Measurements from ENCODE around the gene FAM107B. TPM values are rescaled to one million over a fixed set of nuclear protein-coding genes. Genes with fewer than 3 reads are reported as not detected.

Gene FAM107B
- total and polyA plus RNA-seq, 2 donors (not counting 3 experiments of a cell fraction or from before 2014, with no cell fraction given) = 39.2 to 176 TPM

DNA sequence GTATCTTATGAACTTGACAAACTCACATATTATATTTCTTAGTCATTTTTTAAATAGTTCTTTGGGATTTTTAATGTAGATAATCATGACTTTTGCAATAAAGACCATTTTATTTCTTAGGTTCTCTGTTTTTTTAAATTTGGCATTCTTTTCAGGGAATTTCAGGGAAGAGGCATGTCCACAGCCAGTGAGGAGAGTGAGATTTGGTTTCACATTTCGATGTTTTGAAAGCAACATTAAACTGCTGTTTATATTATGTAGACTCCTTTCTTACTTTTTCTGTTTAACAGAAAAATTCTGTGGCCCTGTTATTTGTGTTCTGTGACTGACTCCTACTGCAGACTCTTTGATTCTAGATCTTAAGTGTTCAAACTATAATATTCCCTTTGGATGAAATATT is 153.7 kb downstream of the FAM107B start:
- CTCF ChIA-PET = no interaction called here
- Histone ChIP-seq H3K9me3 (replicated peaks; ENCODE audit: control insufficient read depth, insufficient read depth, low read length) (no peaks in the 10 kb centered on the region), H3K27me3 (ENCODE audit: control insufficient read depth in 2 of 2, insufficient read depth in 2 of 2, low read length in 2 of 2) (no peaks in the 10 kb centered on the region), H3K27ac (ENCODE audit: insufficient read depth, low read depth, low read length) (no peak overlapping the region), H3K4me2 (ENCODE audit: insufficient read depth, low read length) (no peak overlapping the region), H4K20me1 (replicated peaks; ENCODE audit: control insufficient read depth, extremely low read depth, insufficient read depth, low read length) (no peaks in the 10 kb centered on the region), H2AFZ (ENCODE audit: low read depth, low read length) (no peak overlapping the region), H3K4me1 (ENCODE audit: control insufficient read depth, extremely low read depth, insufficient read depth, low read length) (peaks cover 20% of the 10 kb centered on the region), H3K9me1 (replicated peaks; ENCODE audit: control insufficient read depth, extremely low read depth, insufficient read depth, low read length) (no peaks in the 10 kb centered on the region), H3K79me2 (ENCODE audit: control insufficient read depth, insufficient read depth, low read length) (no peaks in the 10 kb centered on the region), H3K4me3 (replicated peaks in 1 of 3; ENCODE audit: insufficient read depth in 1 of 3, low read depth in 1 of 3, low read length in 3 of 3) (no peak overlapping the region), H3K9ac (replicated peaks; ENCODE audit: extremely low read depth, insufficient read depth, low read length) (no peak overlapping the region), H3K36me3 (ENCODE audit: control insufficient read depth in 2 of 2, extremely low read depth in 1 of 2, insufficient read depth in 2 of 2, low read length in 2 of 2) (no peaks in the 10 kb centered on the region)
- DNase-seq (ENCODE audit: low read depth, low spot score) = no peak
- FAIRE-seq = no peak
- no TSS peak for BruUV-seq (replicated peaks)
- TF ChIP-seq, protein P1, sequence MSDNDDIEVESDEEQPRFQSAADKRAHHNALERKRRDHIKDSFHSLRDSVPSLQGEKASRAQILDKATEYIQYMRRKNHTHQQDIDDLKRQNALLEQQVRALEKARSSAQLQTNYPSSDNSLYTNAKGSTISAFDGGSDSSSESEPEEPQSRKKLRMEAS (IDR thresholded peaks at IDR 0.05; ENCODE audit: insufficient read depth, insufficient read length) = no peak
- TF ChIP-seq POLR2AphosphoS5 (IDR thresholded peaks at IDR 0.05; ENCODE audit: insufficient read depth, low read depth, low read length) = no peak
- TF ChIP-seq FOS (IDR thresholded peaks at IDR 0.05; ENCODE audit: borderline replicate concordance, insufficient read depth, low read length) = no peak
- TF ChIP-seq, protein P2, sequence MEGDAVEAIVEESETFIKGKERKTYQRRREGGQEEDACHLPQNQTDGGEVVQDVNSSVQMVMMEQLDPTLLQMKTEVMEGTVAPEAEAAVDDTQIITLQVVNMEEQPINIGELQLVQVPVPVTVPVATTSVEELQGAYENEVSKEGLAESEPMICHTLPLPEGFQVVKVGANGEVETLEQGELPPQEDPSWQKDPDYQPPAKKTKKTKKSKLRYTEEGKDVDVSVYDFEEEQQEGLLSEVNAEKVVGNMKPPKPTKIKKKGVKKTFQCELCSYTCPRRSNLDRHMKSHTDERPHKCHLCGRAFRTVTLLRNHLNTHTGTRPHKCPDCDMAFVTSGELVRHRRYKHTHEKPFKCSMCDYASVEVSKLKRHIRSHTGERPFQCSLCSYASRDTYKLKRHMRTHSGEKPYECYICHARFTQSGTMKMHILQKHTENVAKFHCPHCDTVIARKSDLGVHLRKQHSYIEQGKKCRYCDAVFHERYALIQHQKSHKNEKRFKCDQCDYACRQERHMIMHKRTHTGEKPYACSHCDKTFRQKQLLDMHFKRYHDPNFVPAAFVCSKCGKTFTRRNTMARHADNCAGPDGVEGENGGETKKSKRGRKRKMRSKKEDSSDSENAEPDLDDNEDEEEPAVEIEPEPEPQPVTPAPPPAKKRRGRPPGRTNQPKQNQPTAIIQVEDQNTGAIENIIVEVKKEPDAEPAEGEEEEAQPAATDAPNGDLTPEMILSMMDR (IDR thresholded peaks at IDR 0.05; ENCODE audit: extremely low read depth in 1 of 2, insufficient read depth in 1 of 2, low read depth in 1 of 2, low read length in 2 of 2) = no peak
- no peak for TF ChIP-seq MYC (IDR thresholded peaks at IDR 0.05; ENCODE audit: low read depth, low read length)
- TF ChIP-seq JUN (IDR thresholded peaks at IDR 0.05; ENCODE audit: borderline replicate concordance, insufficient read depth, insufficient read length, low read depth) = no peak
- POLR2A ChIA-PET = no interaction called here
- dilution Hi-C loops (cut with MboI; ENCODE audit: extremely low pct_ligation_motif_present, low sequenced_read_pairs) = no loop called here
- intact Hi-C loops (cut with micrococcal nuclease) = no loop called here

DNA sequence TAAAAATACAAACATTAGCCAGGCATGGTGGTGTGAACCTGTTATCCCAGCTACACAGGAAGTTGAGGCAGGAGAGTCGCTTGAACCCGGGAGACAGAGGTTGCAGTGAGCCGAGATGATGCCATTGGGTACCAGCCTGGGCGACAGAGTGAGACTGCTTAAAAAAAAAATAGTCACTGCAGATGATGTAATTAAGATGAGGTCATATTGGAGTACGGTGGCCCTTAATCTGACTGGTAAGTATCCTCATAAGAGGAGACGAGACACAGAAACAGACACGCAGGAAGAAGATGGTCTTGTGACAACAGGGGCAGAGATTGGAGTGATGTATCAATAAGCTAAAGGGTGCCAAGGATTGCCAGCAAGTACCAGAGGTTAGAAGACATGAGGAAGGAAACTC is 156.0 kb downstream of the FAM107B start:
- CTCF ChIA-PET = no interaction called here
- dilution Hi-C loops (cut with MboI; ENCODE audit: extremely low pct_ligation_motif_present, low sequenced_read_pairs) = no loop called here
- no peak overlapping the region for H3K9ac ChIP-seq (replicated peaks; ENCODE audit: extremely low read depth, insufficient read depth, low read length)
- H3K9me3 ChIP-seq (replicated peaks; ENCODE audit: control insufficient read depth, insufficient read depth, low read length) = no peaks in the 10 kb centered on the region
- BruUV-seq (replicated peaks) = no TSS peak
- peaks cover 21% of the 10 kb centered on the region for H3K4me1 ChIP-seq (ENCODE audit: control insufficient read depth, extremely low read depth, insufficient read depth, low read length)
- H3K4me3 ChIP-seq (replicated peaks in 1 of 3; ENCODE audit: insufficient read depth in 1 of 3, low read depth in 1 of 3, low read length in 3 of 3) = no peak overlapping the region
- H4K20me1 ChIP-seq (replicated peaks; ENCODE audit: control insufficient read depth, extremely low read depth, insufficient read depth, low read length) = no peaks in the 10 kb centered on the region
- no peaks in the 10 kb centered on the region for H3K9me1 ChIP-seq (replicated peaks; ENCODE audit: control insufficient read depth, extremely low read depth, insufficient read depth, low read length)
- H3K79me2 ChIP-seq (ENCODE audit: control insufficient read depth, insufficient read depth, low read length) = no peaks in the 10 kb centered on the region
- FAIRE-seq (no peak), DNase-seq (ENCODE audit: low read depth, low spot score) (no peak)
- POLR2A ChIA-PET = no interaction called here
- TF ChIP-seq POLR2A (IDR thresholded peaks at IDR 0.05; ENCODE audit: low read depth, low read length) (no peak), EZH2 (IDR thresholded peaks at IDR 0.05; ENCODE audit: borderline replicate concordance, low read depth, low read length, severe bottlenecking) (no peak), FOS (IDR thresholded peaks at IDR 0.05; ENCODE audit: borderline replicate concordance, insufficient read depth, low read length) (no peak), GATA2 (IDR thresholded peaks at IDR 0.05; ENCODE audit: insufficient read depth, insufficient read length, low read depth, low read length) (no peak), JUN (IDR thresholded peaks at IDR 0.05; ENCODE audit: borderline replicate concordance, insufficient read depth, insufficient read length, low read depth) (no peak), MYC (IDR thresholded peaks at IDR 0.05; ENCODE audit: low read depth, low read length) (no peak)
- TF ChIP-seq, protein P1 (IDR thresholded peaks at IDR 0.05; ENCODE audit: insufficient read depth, insufficient read length) = no peak
- TF ChIP-seq, protein P2 (IDR thresholded peaks at IDR 0.05; ENCODE audit: extremely low read depth in 1 of 2, insufficient read depth in 1 of 2, low read depth in 1 of 2, low read length in 2 of 2) = no peak
- no peaks in the 10 kb centered on the region for H3K36me3 ChIP-seq (ENCODE audit: control insufficient read depth in 2 of 2, extremely low read depth in 1 of 2, insufficient read depth in 2 of 2, low read length in 2 of 2)
- H2AFZ ChIP-seq (ENCODE audit: low read depth, low read length) = no peak overlapping the region
- no peak overlapping the region for H3K4me2 ChIP-seq (ENCODE audit: insufficient read depth, low read length)
- no peaks in the 10 kb centered on the region for H3K27me3 ChIP-seq (ENCODE audit: control insufficient read depth in 2 of 2, insufficient read depth in 2 of 2, low read length in 2 of 2)
- H3K27ac ChIP-seq (ENCODE audit: insufficient read depth, low read depth, low read length) = no peak overlapping the region
- intact Hi-C loops (cut with micrococcal nuclease) = no loop called here

Measured in endothelial cell of umbilical vein (primary cell).